ENCODE measurements around the gene STT3A.
"Not testable (repeated sequence)": the region's sequence is repeated elsewhere in the genome, so short reads cannot be mapped to it uniquely, and the experiment has no call there.

STT3A gene

DNA sequence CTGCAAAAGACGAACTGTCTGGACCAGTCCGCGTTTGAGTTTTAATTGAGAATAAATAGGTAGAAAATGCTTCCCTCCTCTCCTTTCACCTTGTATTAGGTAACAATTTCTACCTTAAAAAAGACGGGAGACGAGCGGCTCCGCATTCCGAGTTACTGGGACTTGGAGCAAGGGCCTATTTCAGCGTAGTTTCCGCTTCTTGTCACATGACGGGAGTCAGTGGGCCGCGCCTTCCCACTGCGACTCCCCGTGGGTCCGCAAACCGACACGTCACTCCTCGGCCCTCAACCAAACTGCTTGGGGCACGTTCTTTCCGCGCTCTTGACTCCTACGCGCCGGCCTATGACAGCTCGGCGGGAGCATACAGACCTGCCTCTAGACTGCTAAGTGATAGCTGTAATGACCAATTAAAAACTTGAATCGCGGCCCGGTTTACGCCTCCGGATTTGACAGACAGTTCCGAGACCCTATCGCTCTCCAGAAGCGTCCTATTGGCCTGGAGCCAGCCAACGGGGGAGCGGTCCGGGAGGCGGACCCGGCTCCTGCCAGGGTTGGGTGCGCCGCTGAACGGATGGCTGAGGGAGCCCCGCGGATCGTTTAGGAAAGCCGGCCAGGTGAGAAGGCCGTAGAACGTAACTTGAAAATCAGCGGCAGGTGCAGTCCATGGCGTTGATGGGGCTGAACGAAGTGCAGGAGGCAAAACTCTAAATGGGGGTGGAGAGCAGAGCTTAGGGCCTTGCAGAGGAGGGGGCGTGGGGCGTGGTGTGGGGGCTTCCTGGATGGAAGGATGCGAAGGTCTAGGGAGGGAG is at the start of gene STT3A:
TSS of gene STT3A (plus strand) at position 548 of the 809 bp plus-strand sequence. CDS start 3,064 bp downstream, outside the sequence.
- peak; percentile 97 for DNase-seq

DNA sequence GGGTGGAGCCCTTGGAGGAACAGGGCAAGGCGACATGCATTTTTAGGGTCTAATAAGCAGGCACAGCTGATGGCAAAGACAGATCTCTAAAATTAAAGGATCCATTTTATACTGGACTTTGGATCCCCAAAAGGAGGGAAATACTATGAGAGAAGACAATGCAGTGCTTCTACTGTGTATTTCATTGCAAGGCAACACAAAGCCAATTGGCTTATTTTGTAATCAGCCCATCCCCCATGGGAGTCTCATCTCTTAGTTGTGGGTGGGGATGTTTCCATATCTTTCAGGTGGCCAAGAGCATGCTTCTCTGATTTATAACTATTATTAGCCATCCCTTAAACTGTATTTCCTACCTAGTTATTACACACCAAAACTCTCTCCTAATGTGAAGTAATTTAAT is 41.9 kb upstream of the STT3A start:
- no peak for DNase-seq

DNA sequence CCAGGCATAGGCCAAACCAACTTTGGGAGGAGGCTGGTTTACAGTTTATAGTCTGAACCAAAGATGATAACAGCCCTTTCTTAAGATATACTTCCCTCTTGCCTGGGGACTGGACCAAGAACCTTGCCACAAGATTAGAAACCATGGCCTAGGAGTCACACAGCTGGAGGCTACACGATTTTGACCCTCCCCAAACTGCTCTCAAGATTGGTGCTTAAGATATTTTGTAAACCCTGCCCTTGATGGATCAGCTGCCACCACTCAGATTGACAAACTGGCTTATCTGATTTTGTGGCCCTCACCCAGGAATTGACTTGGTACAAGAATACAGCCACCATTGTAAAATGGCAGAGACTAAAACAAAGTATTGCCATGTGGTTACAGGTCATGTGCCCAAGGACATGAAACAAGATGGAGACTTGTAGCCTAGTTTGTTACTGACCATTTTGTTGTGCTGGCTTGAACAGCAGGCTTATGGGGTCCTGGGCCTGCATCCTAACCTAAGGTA is 40.8 kb upstream of the STT3A start:
- DNase-seq: no peak

- no peak for DNase-seq
Measured at GRCh38 chr11:125552927-125553326, 39.7 kb upstream of the STT3A start.

DNA sequence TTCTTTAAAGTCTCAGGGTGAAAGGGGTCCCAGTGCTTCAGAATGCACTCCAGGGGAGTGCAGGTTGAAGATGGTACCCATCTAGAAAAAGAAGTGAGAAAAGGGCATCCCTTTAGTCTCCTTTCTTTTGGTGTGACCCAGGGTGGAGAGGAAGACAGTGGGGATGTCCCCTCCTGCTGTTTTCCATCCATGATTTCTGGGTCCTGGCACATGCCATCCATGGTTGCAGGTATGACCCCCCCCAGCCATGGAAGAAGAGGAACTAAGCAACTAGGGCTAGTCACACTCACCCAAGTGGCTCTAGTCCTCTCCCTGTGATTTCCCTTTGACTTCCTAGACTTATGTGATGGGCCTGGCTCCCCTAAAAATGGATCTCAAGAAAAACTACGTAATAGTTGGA is 39.3 kb upstream of the STT3A start:
- DNase-seq: no peak

- no peak for DNase-seq
Measured at GRCh38 chr11:125554038-125554437, 38.6 kb upstream of the STT3A start.

DNA sequence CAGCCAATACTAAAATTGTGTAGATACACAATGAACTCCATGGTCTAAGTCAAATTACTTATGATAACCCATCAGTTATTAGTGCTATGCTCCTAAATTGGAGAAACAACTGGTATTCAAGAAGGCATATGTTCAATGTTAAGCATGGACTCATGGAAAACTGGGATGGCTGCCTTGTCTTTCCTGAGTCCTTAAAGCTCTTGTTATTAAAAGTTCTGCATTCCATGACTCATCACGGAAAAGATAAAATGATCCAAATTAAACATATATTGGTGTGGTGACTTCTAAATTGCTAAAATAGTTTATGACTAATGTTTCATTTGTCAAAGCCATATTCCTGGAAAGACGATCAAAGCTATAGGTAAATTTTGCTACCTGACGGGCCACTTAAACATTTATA is 32.8 kb upstream of the STT3A start:
- DNase-seq: no peak

- DNase-seq: no peak
Measured at GRCh38 chr11:125561924-125562323, 30.7 kb upstream of the STT3A start.

GRCh38 chr11:125562430-125562829 is 30.2 kb upstream of the STT3A start:
- no peak for DNase-seq

DNA sequence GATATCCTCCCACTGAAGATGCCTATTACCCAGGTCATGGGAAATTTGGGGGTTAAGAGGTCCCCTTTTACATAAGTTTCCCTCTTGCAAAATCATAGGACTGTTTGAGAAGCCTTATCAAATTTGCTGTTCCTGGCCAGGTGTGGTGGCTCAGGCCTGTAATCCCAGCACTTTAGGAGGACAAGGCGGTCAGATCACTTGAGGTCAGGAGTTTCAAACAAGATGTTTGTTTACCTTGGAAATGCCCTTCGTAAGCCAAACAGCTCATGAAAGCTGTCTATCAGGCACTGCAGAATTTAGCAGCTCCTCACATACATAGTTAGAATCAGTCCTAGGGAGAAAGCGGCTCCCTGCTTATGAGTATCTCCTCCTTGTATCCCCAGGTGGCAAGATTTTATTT is 28.3 kb upstream of the STT3A start:
- DNase-seq: no peak

DNA sequence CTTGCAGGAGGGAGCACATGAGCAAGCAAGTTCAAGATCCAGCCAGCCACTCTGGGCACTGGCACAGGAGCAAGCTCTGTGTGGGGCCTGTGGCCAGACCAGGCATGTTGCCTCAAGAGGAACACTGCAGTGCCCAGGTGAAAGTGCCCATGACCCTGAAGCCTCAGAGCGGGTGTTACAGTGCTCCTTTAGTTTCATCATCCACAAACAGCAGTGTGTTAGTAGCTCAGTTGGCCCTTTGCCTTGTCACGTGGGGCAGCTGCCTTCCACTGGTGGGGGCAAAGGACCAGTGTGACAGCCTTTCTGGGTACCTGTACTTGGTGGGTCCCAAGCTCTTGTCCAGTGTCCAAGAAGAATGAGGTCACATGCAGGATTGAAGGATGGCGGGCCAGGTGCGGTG is 26.4 kb upstream of the STT3A start:
- DNase-seq: no peak

DNA sequence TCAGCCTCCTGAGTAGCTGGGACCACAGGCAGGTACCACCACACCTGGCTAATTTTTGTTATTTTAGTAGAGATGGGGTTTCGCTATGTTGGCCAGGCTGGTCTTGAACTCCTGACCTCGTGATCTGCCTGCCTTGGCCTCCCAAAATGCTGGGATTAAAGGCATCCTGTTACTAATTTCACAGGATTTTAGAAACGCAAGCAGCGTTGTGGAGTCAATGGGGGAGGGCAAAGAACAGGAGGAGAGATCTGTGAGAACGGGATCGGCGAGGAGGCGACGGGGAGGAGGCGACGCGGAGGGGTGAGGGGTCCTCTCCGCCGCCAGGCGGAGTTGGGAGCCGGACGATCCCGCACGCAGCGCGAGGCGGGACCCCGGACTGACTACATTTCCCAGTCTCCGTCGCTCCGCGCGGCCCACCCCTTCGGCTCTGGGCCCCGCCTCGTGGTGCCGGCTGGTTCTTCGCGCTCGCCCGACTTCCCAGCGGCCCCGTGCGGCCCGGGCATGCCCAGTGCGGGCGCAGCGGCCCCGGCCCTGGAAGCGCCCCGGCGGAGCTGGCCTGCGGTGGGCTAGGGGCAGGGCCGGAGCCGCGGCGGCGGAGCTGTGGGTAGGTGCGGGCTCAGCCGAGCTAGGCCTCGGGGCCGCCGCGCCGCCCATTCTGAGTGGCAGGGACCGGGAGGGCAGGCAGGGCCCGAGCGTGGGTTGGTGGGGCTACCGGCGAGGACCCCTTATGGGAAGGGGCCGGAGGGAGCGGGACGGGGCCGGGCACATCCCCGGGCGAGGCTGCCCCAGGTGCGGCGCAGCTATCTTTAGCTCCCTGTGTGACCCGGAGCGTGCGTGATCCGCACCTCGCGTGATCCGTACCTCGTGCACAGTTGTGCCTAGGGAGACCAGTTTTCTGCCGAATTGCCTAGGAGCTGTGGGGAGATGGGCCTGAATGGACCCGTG is 23.4 kb upstream of the STT3A start, which contains the start of gene EI24:
TSS of gene EI24 (plus strand) at position 508 of the 945 bp plus-strand sequence. CDS start 3,051 bp downstream, outside the sequence.
- peak; percentile 85 to 88 for DNase-seq

DNA sequence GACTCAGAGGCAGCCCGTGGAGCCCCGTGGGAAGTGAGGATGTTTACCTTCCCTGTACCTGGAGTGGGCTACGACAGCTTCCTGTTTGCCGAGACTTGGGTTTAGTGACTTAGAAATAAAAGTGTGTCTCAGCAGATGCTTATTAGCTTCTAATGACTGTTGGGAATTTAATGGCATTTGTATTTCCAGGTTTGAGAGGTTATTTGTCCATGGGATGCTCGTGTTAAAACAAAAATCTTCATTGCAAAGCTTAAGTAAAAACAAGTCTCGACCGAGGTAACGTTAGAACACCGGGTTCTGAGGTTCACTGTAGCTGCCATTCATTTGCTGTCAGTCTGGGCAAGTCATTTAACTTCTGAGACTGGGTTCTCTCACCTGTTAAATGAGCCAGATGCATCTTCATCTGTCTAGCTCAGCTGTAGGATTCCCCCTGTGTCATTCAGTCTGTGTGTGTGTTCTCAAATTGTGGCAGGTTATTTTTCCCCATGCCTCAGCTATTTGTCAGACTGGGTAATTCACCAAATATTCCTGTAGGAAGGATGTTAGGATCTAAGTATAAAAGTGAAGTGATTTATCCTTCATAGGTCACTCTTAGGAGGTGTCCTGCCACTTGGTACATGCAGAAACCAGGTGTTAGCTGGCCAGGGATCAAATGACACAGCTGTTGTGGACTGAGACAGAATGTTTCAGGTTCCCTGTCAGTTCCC is 22.6 kb upstream of the STT3A start:
- no peak for DNase-seq

DNA sequence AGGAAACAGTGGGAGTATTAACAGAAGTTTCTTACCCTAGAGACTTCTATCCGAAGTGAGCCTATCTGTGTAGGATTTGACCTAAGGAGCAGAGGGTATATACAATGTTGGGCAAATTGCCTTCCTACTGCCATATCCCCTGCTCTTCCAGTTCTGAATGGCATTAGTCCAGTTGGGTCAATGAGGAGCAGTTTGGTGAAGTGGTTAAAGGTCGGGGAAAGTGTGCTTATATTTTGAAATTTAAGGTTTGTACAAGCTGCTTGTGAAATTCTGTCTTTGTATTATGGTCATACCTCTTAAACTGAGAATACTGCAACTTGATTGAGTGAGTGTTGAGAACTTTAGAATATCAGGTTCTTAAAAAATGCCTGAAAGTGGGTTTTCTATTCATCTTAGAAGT is 21.7 kb upstream of the STT3A start:
- DNase-seq: no peak

DNA sequence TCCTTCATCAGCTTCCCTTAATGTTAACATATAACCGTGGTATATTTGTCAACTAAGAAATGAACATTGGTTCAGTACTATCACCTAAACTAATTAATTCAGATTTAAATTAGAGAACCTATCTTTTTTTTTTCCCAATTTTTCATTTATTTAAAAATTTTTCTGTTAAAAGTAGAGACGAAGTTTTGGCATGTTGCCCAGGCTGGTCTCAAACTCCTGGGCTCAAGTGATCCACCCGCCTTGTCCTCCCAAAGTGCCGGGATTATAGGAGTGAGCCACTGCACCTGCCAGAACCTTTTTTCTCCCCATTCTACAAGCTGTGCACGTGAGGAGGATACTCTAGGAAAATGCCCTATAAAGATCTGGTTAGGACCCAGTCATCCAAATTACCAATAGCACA is 19.7 kb upstream of the STT3A start:
- DNase-seq: no peak

DNA sequence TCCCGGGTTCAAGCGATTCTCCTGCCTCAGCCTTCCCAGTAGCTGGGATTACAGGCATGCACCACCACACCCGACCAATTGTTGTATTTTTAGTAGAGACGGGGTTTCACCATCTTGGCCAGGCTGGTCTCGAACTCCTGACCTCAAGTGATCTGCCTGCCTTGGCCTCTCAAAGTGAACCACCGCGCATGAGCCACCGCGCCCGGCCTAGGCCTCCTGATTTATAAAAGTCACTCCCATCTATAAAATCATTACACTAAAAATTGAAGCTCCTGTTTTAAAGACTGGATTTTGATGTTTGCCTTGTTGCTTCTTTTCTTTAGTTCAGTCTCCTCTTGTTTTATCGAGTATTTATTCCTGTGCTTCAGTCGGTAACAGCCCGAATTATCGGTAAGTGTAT is 15.5 kb upstream of the STT3A start:
- DNase-seq: not testable (repeated sequence)

GRCh38 chr11:125578783-125579182 is 13.9 kb upstream of the STT3A start:
- no peak for DNase-seq

- DNase-seq: no peak
Measured at GRCh38 chr11:125579811-125580210, 12.8 kb upstream of the STT3A start.

DNA sequence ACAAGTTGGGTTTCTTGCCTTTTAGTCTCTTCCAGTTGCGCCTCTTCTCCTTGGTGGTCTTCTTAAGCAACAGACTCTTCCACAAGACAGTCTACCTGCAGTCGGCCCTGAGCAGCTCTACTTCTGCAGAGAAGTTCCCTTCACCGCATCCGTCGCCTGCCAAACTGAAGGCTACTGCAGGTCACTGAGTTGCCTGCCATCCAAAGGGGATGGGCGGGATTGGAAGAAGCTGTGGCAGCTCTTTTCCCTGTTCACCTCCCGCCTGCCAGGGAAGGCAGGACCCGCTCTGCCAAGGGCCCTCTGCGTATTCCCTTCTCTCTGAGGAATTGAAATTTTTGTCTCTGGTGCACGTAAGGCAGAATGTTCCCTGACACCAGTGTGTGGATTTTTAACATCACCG is 9.2 kb upstream of the STT3A start:
- DNase-seq: no peak

DNA sequence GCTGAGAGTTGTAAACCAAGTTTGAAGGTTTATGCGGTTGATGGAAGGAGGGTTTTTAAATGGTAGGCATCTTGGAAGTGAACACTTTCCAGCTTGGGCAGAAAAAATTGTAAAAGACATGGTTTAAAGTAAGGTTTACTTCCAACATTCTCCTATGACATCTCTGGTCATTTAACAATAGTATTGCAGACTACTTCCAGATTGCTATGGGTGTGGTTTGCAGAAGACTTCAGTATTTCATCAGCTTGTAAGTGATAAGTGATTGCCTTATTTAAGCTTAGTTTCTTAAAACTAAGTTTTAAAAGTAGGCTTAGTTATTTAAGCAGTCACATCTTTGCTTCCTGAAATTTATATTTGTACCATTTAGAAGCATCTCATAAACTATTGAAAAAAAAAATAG is 7.2 kb upstream of the STT3A start:
- no peak for DNase-seq

GRCh38 chr11:125586623-125587022 is 6.0 kb upstream of the STT3A start:
- no peak for DNase-seq

DNA sequence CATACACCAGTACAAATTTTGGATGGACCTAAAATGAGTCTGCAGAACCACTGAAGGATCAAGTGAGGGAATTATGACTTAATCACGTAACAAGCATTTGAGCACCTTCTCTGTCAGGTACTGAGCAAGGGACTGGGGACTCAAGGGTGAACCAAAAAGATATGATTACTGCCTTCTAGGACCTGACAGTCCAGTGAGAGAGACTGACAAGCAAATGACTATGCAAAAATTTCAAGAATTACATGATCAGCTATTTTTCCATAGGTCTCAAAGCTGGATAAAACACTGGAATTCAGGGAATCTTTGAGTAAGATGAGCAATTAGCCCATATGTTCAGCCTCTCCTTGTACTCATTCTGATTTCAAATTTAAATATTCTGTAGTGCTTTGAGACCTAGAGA is 5.2 kb upstream of the STT3A start:
- DNase-seq: no peak

GRCh38 chr11:125588505-125588904 is 4.1 kb upstream of the STT3A start:
- no peak for DNase-seq

Measured in activated CD4-positive, alpha-beta T cell treated with anti-CD3 and anti-CD28 coated beads, Interleukin-2, amount 50 U/mL, for 4 hours (primary cell).